Thyroid gland (tissue), 4 donors: ENCODE measurements around the gene TTC33.

ENCODE experiments used
- CTCF ChIP-seq, 6 experiments: fragments of 200-600 bp in 3 of 6; fragments of 450-650 bp in 3 of 6; sonication (generic) in 3 of 6; IDR thresholded peaks; one replicate each; pipeline ENCODE4 v1.5.1; 2016 to 2019; ENCODE audit warnings: antibody characterized with exemption in 6 of 6, mild to moderate bottlenecking in 2 of 6, inconsistent platforms in 1 of 6, moderate library complexity in 1 of 6
- POLR2A ChIP-seq, 2 donors: fragments of 450-650 bp; IDR thresholded peaks; one replicate each; pipeline ENCODE4 v1.6.1; 2017; ENCODE audit warnings: antibody characterized with exemption in 2 of 2, mild to moderate bottlenecking in 2 of 2, moderate library complexity in 1 of 2

- no peak for TF ChIP-seq CTCF (IDR thresholded peaks at IDR 0.05)
- no peak for TF ChIP-seq POLR2A (IDR thresholded peaks at IDR 0.05)
Observed at GRCh38 chr5:40626801-40627200, 129.0 kb downstream of the TTC33 start.
